ENCODE results near the gene FHIP2A.

The FHIP2A gene

DNA sequence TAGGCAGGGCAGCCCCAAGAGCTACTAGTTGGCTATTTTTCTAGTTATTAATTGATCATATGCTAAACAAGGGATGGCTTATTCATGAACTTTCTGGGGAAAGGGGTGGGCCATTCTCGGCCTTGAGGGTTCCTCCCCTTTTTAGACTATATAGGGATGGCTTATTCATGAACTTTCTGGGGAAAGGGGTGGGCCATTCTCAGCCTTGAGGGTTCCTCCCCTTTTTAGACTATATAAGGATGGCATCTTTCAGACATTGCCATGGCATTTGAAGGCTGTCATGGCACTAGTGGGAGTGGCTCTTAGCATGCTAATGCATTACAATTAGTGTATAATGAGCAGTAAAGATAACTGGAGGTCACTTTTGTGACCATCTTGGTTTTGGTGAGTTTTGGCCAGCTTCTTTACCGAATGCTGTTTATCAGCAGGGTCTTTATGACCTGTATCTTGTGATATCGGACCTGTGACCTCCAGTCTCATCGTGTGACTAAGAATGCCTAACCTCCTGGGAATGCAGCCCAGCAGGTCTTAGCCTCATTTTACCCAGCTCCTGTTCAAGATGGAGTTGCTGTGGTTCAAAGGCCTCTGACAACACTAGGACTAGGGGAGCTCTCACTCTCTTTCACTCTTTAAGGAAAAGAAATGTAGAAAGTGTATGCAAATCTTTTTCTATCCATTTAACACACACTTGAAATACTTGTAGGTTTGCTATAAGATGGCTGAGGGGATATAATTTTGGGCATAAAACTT is 7.8 kb downstream of the FHIP2A start (continued):
- no peak for TF ChIP-seq YY1 (tag by site-specific recombination; IDR thresholded peaks at IDR 0.05)
- no peak for TF ChIP-seq GLIS2 (tag by site-specific recombination; IDR thresholded peaks at IDR 0.05)
- TF ChIP-seq ZNF624 (tag by site-specific recombination; IDR thresholded peaks at IDR 0.05): no peak
- no peak for TF ChIP-seq ZNF549 (tag by site-specific recombination; IDR thresholded peaks at IDR 0.05)
- TF ChIP-seq RBAK (tag by site-specific recombination; IDR thresholded peaks at IDR 0.05): no peak
- no peak for TF ChIP-seq ZNF114 (tag by site-specific recombination; IDR thresholded peaks at IDR 0.05)
- no peak for TF ChIP-seq ZNF830 (tag by site-specific recombination; IDR thresholded peaks at IDR 0.05; ENCODE audit: low read depth)
- no peak for TF ChIP-seq ZNF76 (tag by site-specific recombination; IDR thresholded peaks at IDR 0.05; ENCODE audit: borderline replicate concordance, low read depth)
- no peak for TF ChIP-seq ZNF843 (tag by site-specific recombination; IDR thresholded peaks at IDR 0.05)

DNA sequence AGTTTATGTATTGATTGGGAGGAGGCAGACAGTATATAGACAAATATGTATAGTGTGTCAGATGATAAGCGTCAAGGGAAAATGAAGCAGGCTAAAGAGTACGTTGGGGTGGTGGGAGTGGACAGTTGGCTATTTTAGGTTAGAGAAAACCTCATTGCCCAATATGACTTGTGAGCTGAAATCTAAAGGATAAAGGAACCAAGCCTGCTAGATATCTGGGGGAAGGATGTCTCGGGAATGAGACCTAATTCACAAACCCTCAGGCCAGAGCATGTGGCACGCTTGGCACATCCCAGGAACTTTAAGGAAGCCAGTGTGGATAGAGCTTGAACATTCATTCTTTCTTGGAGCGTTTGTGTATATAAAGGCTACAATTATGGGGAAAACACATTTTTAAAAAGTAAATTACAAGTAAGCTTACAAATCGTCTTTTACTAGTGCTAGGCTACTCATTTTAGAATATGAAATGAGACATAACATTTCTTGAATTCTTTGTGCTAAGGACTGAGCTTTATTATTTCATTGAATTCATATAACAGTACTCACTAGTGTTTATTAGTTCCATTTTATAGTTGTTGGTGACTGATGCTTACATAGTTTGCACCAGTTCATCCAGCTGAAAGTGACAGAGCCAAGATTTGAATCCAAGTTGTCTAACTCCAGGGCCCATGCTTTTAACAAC is 9.7 kb downstream of the FHIP2A start:
- Histone ChIP-seq H3K27ac (ENCODE audit: extremely low read depth, low read depth, low read length) (no peak overlapping the region), H3K9me3 (ENCODE audit: control insufficient read depth, insufficient read depth, low read depth, low read length) (no peaks in the 10 kb centered on the region), H3K4me1 (ENCODE audit: control insufficient read depth, insufficient read depth, low read length) (peaks cover under 1% of the 10 kb centered on the region; the same call in 1 of the 2 replicates), H3K36me3 (ENCODE audit: control insufficient read depth in 2 of 2, insufficient read depth in 1 of 2, low read length in 2 of 2) (peaks cover 21 to 34% of the 10 kb centered on the region in 2 experiments), H3K4me3 (ENCODE audit: low read depth, low read length) (no peak overlapping the region)
- no peak for TF ChIP-seq ZFHX2 (tag by site-specific recombination; conservative IDR thresholded peaks at IDR 0.05)
- TF ChIP-seq, protein P1, sequence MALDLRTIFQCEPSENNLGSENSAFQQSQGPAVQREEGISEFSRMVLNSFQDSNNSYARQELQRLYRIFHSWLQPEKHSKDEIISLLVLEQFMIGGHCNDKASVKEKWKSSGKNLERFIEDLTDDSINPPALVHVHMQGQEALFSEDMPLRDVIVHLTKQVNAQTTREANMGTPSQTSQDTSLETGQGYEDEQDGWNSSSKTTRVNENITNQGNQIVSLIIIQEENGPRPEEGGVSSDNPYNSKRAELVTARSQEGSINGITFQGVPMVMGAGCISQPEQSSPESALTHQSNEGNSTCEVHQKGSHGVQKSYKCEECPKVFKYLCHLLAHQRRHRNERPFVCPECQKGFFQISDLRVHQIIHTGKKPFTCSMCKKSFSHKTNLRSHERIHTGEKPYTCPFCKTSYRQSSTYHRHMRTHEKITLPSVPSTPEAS (tag by site-specific recombination; IDR thresholded peaks at IDR 0.05): no peak
- TF ChIP-seq ZNF600 (tag by site-specific recombination; IDR thresholded peaks at IDR 0.05): no peak
- TF ChIP-seq ZNF473 (tag by site-specific recombination; IDR thresholded peaks at IDR 0.05): no peak
- no peak for TF ChIP-seq ZNF324 (tag by site-specific recombination; IDR thresholded peaks at IDR 0.05)
- no peak for TF ChIP-seq SP2 (tag by site-specific recombination; IDR thresholded peaks at IDR 0.05)
- no peak for TF ChIP-seq ZNF791 (tag by site-specific recombination; IDR thresholded peaks at IDR 0.05)
- no peak for TF ChIP-seq KLF8 (tag by site-specific recombination; IDR thresholded peaks at IDR 0.05)
- TF ChIP-seq IKZF3 (tag by site-specific recombination; IDR thresholded peaks at IDR 0.05): no peak
- TF ChIP-seq ZNF514 (tag by site-specific recombination; IDR thresholded peaks at IDR 0.05): no peak
- TF ChIP-seq RBAK (tag by site-specific recombination; IDR thresholded peaks at IDR 0.05): no peak
- TF ChIP-seq ZNF311 (tag by site-specific recombination; IDR thresholded peaks at IDR 0.05; ENCODE audit: borderline replicate concordance): no peak
- TF ChIP-seq ZNF677 (tag by site-specific recombination; IDR thresholded peaks at IDR 0.05): no peak
- TF ChIP-seq ZNF768 (tag by site-specific recombination; IDR thresholded peaks at IDR 0.05): no peak
- TF ChIP-seq ZNF155 (tag by site-specific recombination; IDR thresholded peaks at IDR 0.05): no peak
- no peak for TF ChIP-seq ZNF121 (tag by site-specific recombination; IDR thresholded peaks at IDR 0.05)
- TF ChIP-seq, protein P2, sequence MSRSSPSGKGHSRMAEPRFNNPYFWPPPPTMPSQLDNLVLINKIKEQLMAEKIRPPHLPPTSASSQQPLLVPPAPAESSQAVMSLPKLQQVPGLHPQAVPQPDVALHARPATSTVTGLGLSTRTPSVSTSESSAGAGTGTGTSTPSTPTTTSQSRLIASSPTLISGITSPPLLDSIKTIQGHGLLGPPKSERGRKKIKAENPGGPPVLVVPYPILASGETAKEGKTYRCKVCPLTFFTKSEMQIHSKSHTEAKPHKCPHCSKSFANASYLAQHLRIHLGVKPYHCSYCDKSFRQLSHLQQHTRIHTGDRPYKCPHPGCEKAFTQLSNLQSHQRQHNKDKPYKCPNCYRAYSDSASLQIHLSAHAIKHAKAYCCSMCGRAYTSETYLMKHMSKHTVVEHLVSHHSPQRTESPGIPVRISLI (tag by site-specific recombination; IDR thresholded peaks at IDR 0.05): no peak
- TF ChIP-seq ZNF776 (tag by site-specific recombination; IDR thresholded peaks at IDR 0.05; ENCODE audit: borderline replicate concordance): no peak
- TF ChIP-seq, protein P3, sequence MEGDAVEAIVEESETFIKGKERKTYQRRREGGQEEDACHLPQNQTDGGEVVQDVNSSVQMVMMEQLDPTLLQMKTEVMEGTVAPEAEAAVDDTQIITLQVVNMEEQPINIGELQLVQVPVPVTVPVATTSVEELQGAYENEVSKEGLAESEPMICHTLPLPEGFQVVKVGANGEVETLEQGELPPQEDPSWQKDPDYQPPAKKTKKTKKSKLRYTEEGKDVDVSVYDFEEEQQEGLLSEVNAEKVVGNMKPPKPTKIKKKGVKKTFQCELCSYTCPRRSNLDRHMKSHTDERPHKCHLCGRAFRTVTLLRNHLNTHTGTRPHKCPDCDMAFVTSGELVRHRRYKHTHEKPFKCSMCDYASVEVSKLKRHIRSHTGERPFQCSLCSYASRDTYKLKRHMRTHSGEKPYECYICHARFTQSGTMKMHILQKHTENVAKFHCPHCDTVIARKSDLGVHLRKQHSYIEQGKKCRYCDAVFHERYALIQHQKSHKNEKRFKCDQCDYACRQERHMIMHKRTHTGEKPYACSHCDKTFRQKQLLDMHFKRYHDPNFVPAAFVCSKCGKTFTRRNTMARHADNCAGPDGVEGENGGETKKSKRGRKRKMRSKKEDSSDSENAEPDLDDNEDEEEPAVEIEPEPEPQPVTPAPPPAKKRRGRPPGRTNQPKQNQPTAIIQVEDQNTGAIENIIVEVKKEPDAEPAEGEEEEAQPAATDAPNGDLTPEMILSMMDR (tag by site-specific recombination; IDR thresholded peaks at IDR 0.05): no peak
- POLR2A ChIA-PET: no interaction called here
- CTCF ChIA-PET: interaction anchor here (0.6 to 3.2 kb wide), 4 partner anchors 8 to 336 kb away, joined by 4 to 17 read pairs (median 4); partner anchors contain the start of gene FHIP2A

Measured in HEK293 (cell line).